Smooth muscle cell (in vitro differentiated cells): Measurements from ENCODE around the gene IGSF22. TPM values are rescaled to one million over a fixed set of nuclear protein-coding genes. Genes with fewer than 3 reads are reported as not detected.
"Not testable (repeated sequence)": the region's sequence is repeated elsewhere in the genome, so short reads cannot be mapped to it uniquely, and the experiment has no call there.

ENCODE experiments used
- DNase-seq: peaks from one replicate; lab custom pipeline; 2025; ENCODE audit not compliant: unreplicated experiment; lab: John Stamatoyannopoulos, UW
- H2AFZ ChIP-seq: fragments of 200-600 bp; sonication (generic); 2 replicates; pipeline ENCODE4 v1.6.0; 2016; ENCODE audit warnings: antibody characterized with exemption, low read depth, mild to moderate bottlenecking
- H3F3A ChIP-seq: fragments of 200-600 bp; sonication (generic); 2 replicates; pipeline ENCODE4 v1.6.0; 2017; ENCODE audit warnings: antibody characterized with exemption, low read depth
- H3K27ac ChIP-seq: fragments of 200-600 bp; sonication (generic); 2 replicates; pipeline ENCODE4 v1.5.1; 2016; ENCODE audit warnings: low read depth, mild to moderate bottlenecking
- H3K27me3 ChIP-seq: fragments of 200-600 bp; sonication (generic); 2 replicates; pipeline ENCODE4 v1.6.1; 2016; ENCODE audit warnings: low read depth, mild to moderate bottlenecking
- H3K36me3 ChIP-seq: fragments of 200-600 bp; sonication (generic); 2 replicates; pipeline ENCODE4 v1.5.1; 2016; ENCODE audit warnings: low read depth
- H3K4me1 ChIP-seq: fragments of 200-600 bp; sonication (generic); 2 replicates; pipeline ENCODE4 v1.5.1; 2016; ENCODE audit warnings: low read depth
- H3K4me2 ChIP-seq: fragments of 200-600 bp; sonication (generic); 2 replicates; pipeline ENCODE4 v1.6.0; 2016; ENCODE audit warnings: mild to moderate bottlenecking
- H3K4me3 ChIP-seq: fragments of 200-600 bp; sonication (generic); 2 replicates; pipeline ENCODE4 v1.5.1; 2016; ENCODE audit warnings: mild to moderate bottlenecking
- H3K79me2 ChIP-seq: fragments of 200-600 bp; sonication (generic); 2 replicates; pipeline ENCODE4 v1.6.0; 2016; ENCODE audit warnings: low read depth, mild to moderate bottlenecking
- H3K9ac ChIP-seq: fragments of 200-600 bp; sonication (generic); 2 replicates; pipeline ENCODE4 v1.6.0; 2016; ENCODE audit warnings: low read depth
- H3K9me3 ChIP-seq: fragments of 200-600 bp; sonication (generic); replicated peaks from 2 replicates; pipeline ENCODE4 v1.5.1; 2016; ENCODE audit warnings: low read depth
- H4K20me1 ChIP-seq: fragments of 200-600 bp; sonication (generic); 2 replicates; pipeline ENCODE4 v1.6.0; 2016; ENCODE audit warnings: low read depth
- CTCF ChIP-seq: fragments of 200-600 bp; sonication (generic); IDR thresholded peaks from 2 replicates; pipeline ENCODE4 v1.5.1; 2017; ENCODE audit warnings: borderline replicate concordance, mild to moderate bottlenecking, antibody characterized with exemption; ENCODE audit not compliant: insufficient read depth, poor library complexity, severe bottlenecking
- WGBS: methylation state at CpG from one replicate; pipeline ENCODE4 v1.1.7; 2016; ENCODE audit warnings: low lambda C conversion rate; 5-methylcytosine and 5-hydroxymethylcytosine counted together
- polyA plus RNA-seq: library from polyadenylated mRNA; unstranded; fragments of >200 nt; fragmentation: Nextera tagmentation; extraction: Ambion mirVana; gene quantifications from 2 replicates; pipeline ENCODE4 v1.2.1, GENCODE V29; 2016
- total RNA-seq: library from RNA; depleted of rRNA; stranded (reverse); fragments of >200 nt; gene quantifications from 2 replicates; pipeline ENCODE4 v1.2.3, GENCODE V29; 2014

IGSF22 gene
- total and polyA plus RNA-seq, 2 experiments from 2014 or later: not detected

DNA sequence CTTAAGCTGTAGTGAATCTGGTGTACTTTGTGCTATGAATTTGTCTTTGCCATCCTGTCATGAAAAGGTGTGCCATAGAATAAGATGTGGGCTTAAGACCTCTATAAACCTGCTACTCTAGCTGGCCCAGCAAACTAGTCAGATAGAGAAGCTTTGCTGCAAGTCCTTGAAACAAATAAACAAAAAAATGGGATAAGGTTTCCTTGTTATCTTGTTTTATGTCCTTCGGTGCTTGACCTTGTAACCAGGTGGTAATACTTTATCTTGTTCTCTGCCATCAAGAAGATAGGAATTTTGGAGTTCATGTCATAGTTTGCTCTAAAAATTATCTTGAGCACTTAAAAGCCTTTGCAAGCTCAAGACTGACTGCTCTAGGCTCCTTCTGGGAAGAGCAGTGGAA is 41.7 kb downstream of the IGSF22 start:
- H2AFZ ChIP-seq: no peak overlapping the region
- no peak overlapping the region for H3K27ac ChIP-seq
- no peak for DNase-seq
- H3K9me3 ChIP-seq: no peaks in the 10 kb centered on the region
- H3F3A ChIP-seq: no peaks in the 10 kb centered on the region
- H3K4me2 ChIP-seq: no peak overlapping the region
- H3K27me3 ChIP-seq: no peaks in the 10 kb centered on the region
- H3K79me2 ChIP-seq: no peaks in the 10 kb centered on the region
- H4K20me1 ChIP-seq: no peaks in the 10 kb centered on the region
- H3K4me1 ChIP-seq: no peaks in the 10 kb centered on the region
- H3K36me3 ChIP-seq: no peaks in the 10 kb centered on the region
- no peak overlapping the region for H3K9ac ChIP-seq
- no peak for TF ChIP-seq CTCF
- no peak overlapping the region for H3K4me3 ChIP-seq
- 96% methylated on average over 1 of the region's 1 CpG for WGBS

DNA sequence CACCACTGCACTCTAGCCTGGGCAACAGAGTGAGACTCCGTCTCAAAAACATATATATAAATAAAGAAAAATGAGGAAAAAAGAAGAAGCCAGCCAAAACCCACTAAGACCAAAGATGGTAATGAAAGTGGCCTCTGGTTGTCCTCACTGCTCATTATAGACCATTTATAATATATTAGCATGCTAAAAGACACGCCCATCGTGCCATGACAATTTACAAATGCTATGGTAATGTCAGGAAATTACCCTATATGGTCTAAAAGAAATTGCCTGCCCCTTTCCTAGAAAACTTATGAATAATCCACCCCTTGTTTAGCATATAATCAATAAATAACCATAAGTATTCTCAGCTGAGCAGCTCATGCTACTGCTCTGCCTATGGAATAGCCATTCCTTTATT is 43.5 kb downstream of the IGSF22 start:
- H3K9me3 ChIP-seq: no peaks in the 10 kb centered on the region
- no peak for TF ChIP-seq CTCF
- no peak overlapping the region for H3K9ac ChIP-seq
- no peaks in the 10 kb centered on the region for H3F3A ChIP-seq
- no peak overlapping the region for H3K4me3 ChIP-seq
- H3K27me3 ChIP-seq: no peaks in the 10 kb centered on the region
- 85% methylated on average over 3 of the region's 3 CpGs for WGBS
- H3K27ac ChIP-seq: no peak overlapping the region
- no peaks in the 10 kb centered on the region for H4K20me1 ChIP-seq
- H3K36me3 ChIP-seq: no peaks in the 10 kb centered on the region
- no peaks in the 10 kb centered on the region for H3K4me1 ChIP-seq
- no peaks in the 10 kb centered on the region for H3K79me2 ChIP-seq
- H3K4me2 ChIP-seq: no peak overlapping the region
- no peak overlapping the region for H2AFZ ChIP-seq
- no peak for DNase-seq

DNA sequence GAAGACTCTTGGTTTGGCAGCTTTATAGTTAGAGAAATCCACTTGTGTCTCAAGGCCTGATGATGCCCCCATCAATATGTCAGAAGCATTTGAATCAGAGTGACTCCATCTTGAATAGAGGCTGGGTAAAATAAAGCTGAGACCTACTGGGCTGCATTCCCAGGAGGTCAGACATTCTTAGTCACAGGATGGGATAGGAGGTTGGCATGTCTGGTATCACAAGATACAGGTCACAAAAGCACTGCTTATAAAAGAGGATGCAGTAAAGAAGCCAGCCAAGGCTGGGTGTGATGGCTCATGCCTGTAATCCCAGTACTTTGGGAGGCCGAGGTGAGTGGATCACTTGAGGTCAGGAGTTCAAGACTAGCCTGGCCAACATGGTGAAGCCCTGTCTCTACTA is 44.0 kb downstream of the IGSF22 start:
- not testable (repeated sequence) for DNase-seq, H3K36me3 ChIP-seq, H3K27ac ChIP-seq, H3K4me1 ChIP-seq, H3K27me3 ChIP-seq, H3K4me2 ChIP-seq, H3K79me2 ChIP-seq, H3F3A ChIP-seq, H4K20me1 ChIP-seq, H3K9me3 ChIP-seq, H3K4me3 ChIP-seq, H2AFZ ChIP-seq, H3K9ac ChIP-seq
- 83% methylated on average over 1 of the region's 1 CpG for WGBS

DNA sequence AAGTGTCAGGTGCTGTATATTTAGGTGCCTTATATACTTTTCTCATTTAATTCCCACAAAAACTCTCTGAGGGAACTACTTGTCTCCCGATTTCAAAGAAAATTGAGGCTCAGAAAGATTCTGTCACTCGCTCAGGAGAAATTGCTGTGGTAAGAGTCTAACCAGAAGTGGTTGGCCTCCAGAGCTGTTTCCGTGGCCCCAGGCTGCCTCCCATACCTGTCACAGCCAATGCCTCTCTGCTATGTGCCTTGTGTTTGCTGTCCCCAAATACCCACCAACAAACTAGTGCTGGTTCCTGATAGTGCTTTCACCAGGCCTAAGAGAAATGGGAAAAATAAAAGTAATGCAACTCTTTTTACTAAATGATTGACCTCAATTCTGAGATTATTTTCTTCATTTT is 48.4 kb downstream of the IGSF22 start:
- no peak overlapping the region for H3K27ac ChIP-seq
- 75% methylated on average over 3 of the region's 3 CpGs for WGBS

More for the DNA sequence above, 48.4 kb downstream of the IGSF22 start:
- Histone ChIP-seq H4K20me1 (no peaks in the 10 kb centered on the region), H3K9me3 (no peaks in the 10 kb centered on the region), H3F3A (no peaks in the 10 kb centered on the region), H3K36me3 (no peaks in the 10 kb centered on the region), H3K4me2 (no peak overlapping the region), H3K9ac (no peak overlapping the region), H3K27me3 (no peaks in the 10 kb centered on the region), H3K4me1 (no peaks in the 10 kb centered on the region), H3K79me2 (no peaks in the 10 kb centered on the region), H3K4me3 (no peak overlapping the region), H2AFZ (no peak overlapping the region)
- no peak for TF ChIP-seq CTCF
- no peak for DNase-seq
